ENCODE results near the gene CLDN16.

GRCh38 chr3:190432216-190432615 lies 44.3 kb downstream of the CLDN16 start:
- TF ChIP-seq CTCF (IDR thresholded peaks at IDR 0.05) (no peak), POLR2AphosphoS5 (IDR thresholded peaks at IDR 0.05) (no peak), POLR2A (IDR thresholded peaks at IDR 0.05) (no peak)

Measured in prostate gland (tissue), 2 donors.